PC-9 (cell line): Measurements from ENCODE around the gene SPON1. TPM values are rescaled to one million over a fixed set of nuclear protein-coding genes. Genes with fewer than 3 reads are reported as not detected.

Experiments used
- BruUV-seq: library from RNA; stranded (reverse); fragments of 400-500 nt; replicated peaks from 2 replicates; lab custom pipeline; 2021; lab: Mats Ljungman, UMichigan
- CTCF ChIA-PET: fragments of 300-600 bp; sonication (Branson Sonifier 250); formaldehyde crosslinking; loops from one replicate; lab custom pipeline; 2022; ENCODE audit warnings: antibody characterized with exemption; lab: Charles Lee
- POLR2A ChIA-PET: fragments of 300-600 bp; sonication (Branson Sonifier 250); formaldehyde crosslinking; loops from one replicate; lab custom pipeline; 2022; ENCODE audit warnings: antibody characterized with exemption; ENCODE audit not compliant: unreplicated experiment; lab: Charles Lee
- DNase-seq, 2 experiments: peaks; one replicate each; pipeline versions ENCODE4 v3.0.0 to v3.0.0-alpha.2; 2015 to 2022; ENCODE audit warnings: mixed read lengths in 1 of 2
- H2AFZ ChIP-seq: fragments of 200-600 bp; sonication (generic); 2 replicates; pipeline ENCODE4 v1.8.1; 2017; ENCODE audit warnings: antibody characterized with exemption
- H3F3A ChIP-seq: fragments of 200-600 bp; sonication (generic); 2 replicates; pipeline ENCODE4 v1.8.1; 2017; ENCODE audit warnings: antibody characterized with exemption, mild to moderate bottlenecking, low read depth; ENCODE audit not compliant: insufficient read depth
- H3K27ac ChIP-seq: fragments of 200-600 bp; sonication (generic); 2 replicates; pipeline ENCODE4 v1.6.1; 2016; ENCODE audit warnings: mixed run types
- H3K27me3 ChIP-seq: fragments of 200-600 bp; sonication (generic); 2 replicates; pipeline ENCODE4 v1.6.1; 2016; ENCODE audit warnings: low read depth, mixed run types; ENCODE audit not compliant: insufficient read depth
- H3K36me3 ChIP-seq: fragments of 200-600 bp; sonication (generic); 2 replicates; pipeline ENCODE4 v1.6.1; 2016; ENCODE audit warnings: low read depth, mixed run types
- H3K4me1 ChIP-seq: fragments of 200-600 bp; sonication (generic); replicated peaks from 2 replicates; pipeline ENCODE4 v1.6.1; 2016; ENCODE audit warnings: mixed run types; ENCODE audit not compliant: insufficient read depth
- H3K4me2 ChIP-seq: fragments of 200-600 bp; sonication (generic); 2 replicates; pipeline ENCODE4 v1.6.1; 2017; ENCODE audit warnings: mixed run types
- H3K4me3 ChIP-seq: fragments of 200-600 bp; sonication (generic); 2 replicates; pipeline ENCODE4 v1.6.1; 2016; ENCODE audit warnings: mixed run types
- H3K79me2 ChIP-seq: fragments of 200-600 bp; sonication (generic); 2 replicates; pipeline ENCODE4 v1.6.1; 2017; ENCODE audit warnings: low read depth, mixed run types
- H3K9me2 ChIP-seq: fragments of 200-600 bp; sonication (generic); 2 replicates; pipeline ENCODE4 v1.8.1; 2017; ENCODE audit warnings: mild to moderate bottlenecking; ENCODE audit not compliant: insufficient read depth
- H3K9me3 ChIP-seq: fragments of 200-600 bp; sonication (generic); 2 replicates; pipeline ENCODE4 v1.8.1; 2016; ENCODE audit warnings: low read depth; ENCODE audit not compliant: insufficient read depth
- H4K20me1 ChIP-seq: fragments of 200-600 bp; sonication (generic); 2 replicates; pipeline ENCODE4 v1.8.1; 2017; ENCODE audit not compliant: insufficient read depth
- EZH2 ChIP-seq: fragments of 200-600 bp; sonication (generic); IDR thresholded peaks from 2 replicates; pipeline ENCODE4 v1.8.0; 2017; ENCODE audit warnings: antibody characterized with exemption, low read depth
- intact Hi-C: fragments of 100-400 bp; cut with micrococcal nuclease; formaldehyde crosslinking; loops from one replicate; pipeline ENCODE4 v1.10.0; 2022; ENCODE audit not compliant: unreplicated experiment
- total RNA-seq: library from RNA; stranded (reverse); gene quantifications from 2 replicates; pipeline ENCODE4 v1.2.3, GENCODE V29; 2021
- TF ChIP-seq, protein P1 (sequence below): fragments of 200-600 bp; sonication (generic); conservative IDR thresholded peaks from 2 replicates; pipeline ENCODE4 v1.6.1; 2017; ENCODE audit warnings: mixed run types, antibody characterized with exemption, mild to moderate bottlenecking, moderate library complexity

The SPON1 gene
- total RNA-seq, 1 experiment from 2014 or later: 0.70 TPM

DNA sequence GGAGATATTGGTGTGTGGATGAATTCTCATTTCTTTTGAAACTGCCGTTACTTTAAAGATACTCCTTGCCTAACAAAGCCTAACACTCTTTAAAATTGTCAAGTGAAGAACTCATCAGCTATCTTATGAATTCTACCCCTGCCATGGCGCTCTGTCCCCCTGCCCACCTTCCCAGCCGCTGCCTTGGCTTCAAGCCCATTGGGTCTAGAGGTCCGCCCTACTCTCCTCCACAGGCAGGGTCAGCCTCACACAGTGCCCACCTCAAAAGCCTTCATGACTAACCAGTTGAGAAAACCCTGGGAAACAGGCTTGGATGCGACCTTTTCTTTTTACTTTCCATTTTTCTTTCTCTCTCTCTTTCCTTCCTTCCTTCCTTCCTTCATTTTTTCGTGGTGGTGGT is 267.9 kb downstream of the SPON1 start:
- H3F3A ChIP-seq: no peaks in the 10 kb centered on the region
- H3K4me3 ChIP-seq: no peak overlapping the region
- intact Hi-C loops: no loop called here
- no peak overlapping the region for H3K4me2 ChIP-seq
- no peaks in the 10 kb centered on the region for H3K9me2 ChIP-seq
- no peaks in the 10 kb centered on the region for H3K36me3 ChIP-seq
- no peaks in the 10 kb centered on the region for H3K9me3 ChIP-seq
- H2AFZ ChIP-seq: no peak overlapping the region
- BruUV-seq: no TSS peak
- H3K79me2 ChIP-seq: no peaks in the 10 kb centered on the region
- no peaks in the 10 kb centered on the region for H3K27me3 ChIP-seq
- POLR2A ChIA-PET: no interaction called here
- H3K27ac ChIP-seq: no peak overlapping the region
- TF ChIP-seq EZH2: no peak
- TF ChIP-seq, protein P1, sequence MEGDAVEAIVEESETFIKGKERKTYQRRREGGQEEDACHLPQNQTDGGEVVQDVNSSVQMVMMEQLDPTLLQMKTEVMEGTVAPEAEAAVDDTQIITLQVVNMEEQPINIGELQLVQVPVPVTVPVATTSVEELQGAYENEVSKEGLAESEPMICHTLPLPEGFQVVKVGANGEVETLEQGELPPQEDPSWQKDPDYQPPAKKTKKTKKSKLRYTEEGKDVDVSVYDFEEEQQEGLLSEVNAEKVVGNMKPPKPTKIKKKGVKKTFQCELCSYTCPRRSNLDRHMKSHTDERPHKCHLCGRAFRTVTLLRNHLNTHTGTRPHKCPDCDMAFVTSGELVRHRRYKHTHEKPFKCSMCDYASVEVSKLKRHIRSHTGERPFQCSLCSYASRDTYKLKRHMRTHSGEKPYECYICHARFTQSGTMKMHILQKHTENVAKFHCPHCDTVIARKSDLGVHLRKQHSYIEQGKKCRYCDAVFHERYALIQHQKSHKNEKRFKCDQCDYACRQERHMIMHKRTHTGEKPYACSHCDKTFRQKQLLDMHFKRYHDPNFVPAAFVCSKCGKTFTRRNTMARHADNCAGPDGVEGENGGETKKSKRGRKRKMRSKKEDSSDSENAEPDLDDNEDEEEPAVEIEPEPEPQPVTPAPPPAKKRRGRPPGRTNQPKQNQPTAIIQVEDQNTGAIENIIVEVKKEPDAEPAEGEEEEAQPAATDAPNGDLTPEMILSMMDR: no peak
- no peaks in the 10 kb centered on the region for H3K4me1 ChIP-seq
- CTCF ChIA-PET: no interaction called here
- H4K20me1 ChIP-seq: no peaks in the 10 kb centered on the region
- no peak for DNase-seq

DNA sequence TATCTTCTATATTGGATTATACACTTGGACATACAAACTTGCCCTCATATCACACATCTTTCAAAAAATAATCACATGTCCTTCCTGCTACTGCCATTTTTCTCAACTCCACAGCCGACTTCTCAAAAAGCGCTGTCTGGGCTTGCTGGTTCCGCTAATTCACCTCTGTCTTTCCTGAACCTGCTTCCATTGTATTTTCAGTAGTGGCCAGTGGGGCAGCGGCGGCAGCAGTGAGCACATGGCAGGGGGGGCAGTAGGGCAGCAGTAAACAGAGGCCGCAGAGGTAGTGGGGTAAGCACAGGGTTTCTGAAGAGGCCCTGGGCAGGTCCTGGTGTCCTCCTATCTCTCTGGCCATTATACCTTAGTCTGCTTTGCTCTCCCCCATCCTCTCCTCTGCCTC is 270.1 kb downstream of the SPON1 start:
- Histone ChIP-seq H3K27ac (no peak overlapping the region), H3K27me3 (no peaks in the 10 kb centered on the region; the same call in 1 of the 2 replicates), H3K4me3 (no peak overlapping the region), H3K9me2 (no peaks in the 10 kb centered on the region), H2AFZ (no peak overlapping the region), H4K20me1 (no peaks in the 10 kb centered on the region), H3K9me3 (no peaks in the 10 kb centered on the region), H3K4me1 (no peaks in the 10 kb centered on the region), H3F3A (no peaks in the 10 kb centered on the region), H3K36me3 (no peaks in the 10 kb centered on the region), H3K79me2 (no peaks in the 10 kb centered on the region), H3K4me2 (no peak overlapping the region)
- no TSS peak for BruUV-seq
- TF ChIP-seq, protein P1: no peak; the same call in 1 of the 2 replicates
- no peak for DNase-seq
- intact Hi-C loops: no loop called here
- CTCF ChIA-PET: no interaction called here
- POLR2A ChIA-PET: no interaction called here

DNA sequence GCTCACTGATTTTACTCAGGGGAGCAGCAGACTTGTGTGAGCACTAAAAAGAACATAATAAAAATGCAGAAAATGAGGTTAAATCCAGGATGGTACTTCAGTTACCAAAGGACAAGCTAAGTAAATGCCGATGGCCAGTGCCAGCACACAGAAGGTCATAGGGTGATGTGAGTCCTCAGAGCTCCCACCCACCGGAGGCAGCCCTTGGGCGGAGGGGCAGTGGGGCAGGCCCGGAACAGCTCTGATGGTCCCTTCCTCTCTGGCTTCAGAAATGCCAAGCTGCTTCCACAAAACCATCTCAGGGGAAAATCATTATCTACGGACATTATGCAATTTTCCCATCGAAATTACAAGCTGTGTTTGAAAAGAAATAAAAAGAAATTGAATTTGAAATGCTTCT is 271.9 kb downstream of the SPON1 start:
- no TSS peak for BruUV-seq
- ChIA-PET CTCF (interaction anchor here (0.5 to 0.6 kb wide), 2 partner anchors 19 to 40 kb away, joined by 3 read pairs; no protein-coding TSS in a partner anchor), POLR2A (no interaction called here)
- TF ChIP-seq, protein P1: no peak
- no peak for TF ChIP-seq EZH2
- no peaks in the 10 kb centered on the region for H3K79me2 ChIP-seq
- no peak overlapping the region for H3K27ac ChIP-seq
- H3K36me3 ChIP-seq: no peaks in the 10 kb centered on the region
- no peak overlapping the region for H2AFZ ChIP-seq
- H3K9me3 ChIP-seq: no peaks in the 10 kb centered on the region
- intact Hi-C loops: no loop called here
- no peaks in the 10 kb centered on the region; the same call in 1 of the 2 replicates for H3K27me3 ChIP-seq
- no peaks in the 10 kb centered on the region for H3K4me1 ChIP-seq
- no peak for DNase-seq
- no peaks in the 10 kb centered on the region for H3K9me2 ChIP-seq
- no peaks in the 10 kb centered on the region for H4K20me1 ChIP-seq
- no peak overlapping the region for H3K4me2 ChIP-seq
- no peak overlapping the region for H3K4me3 ChIP-seq
- H3F3A ChIP-seq: no peaks in the 10 kb centered on the region
